ENCODE results near the gene DNER.
A peak's percentile ranks its signal among the peaks of the same experiment; 100 is the strongest.

DNER gene

GRCh38 chr2:229346816-229347540 is 367.4 kb downstream of the DNER start:
- Histone ChIP-seq H3K4me1 (no peaks in the 10 kb centered on the region), H3K27ac (no peak overlapping the region), H3K9ac (no peak overlapping the region), H3K9me3 (ENCODE audit: control insufficient read depth, low read length) (no peaks in the 10 kb centered on the region), H2AFZ (no peak overlapping the region), H3K4me3 (ENCODE audit: low read depth, low read length) (no peak overlapping the region), H3K79me2 (no peaks in the 10 kb centered on the region), H3K4me2 (ENCODE audit: low read length) (no peak overlapping the region), H3K27me3 (ENCODE audit: control insufficient read depth, insufficient read depth, low read length) (no peaks in the 10 kb centered on the region), H3K36me3 (ENCODE audit: control insufficient read depth, insufficient read depth, low read length) (no peaks in the 10 kb centered on the region)
- no peak for TF ChIP-seq CTCF (IDR thresholded peaks at IDR 0.05)

- Histone ChIP-seq H3K36me3 (ENCODE audit: control insufficient read depth, insufficient read depth, low read length) (no peaks in the 10 kb centered on the region), H3K4me3 (ENCODE audit: low read depth, low read length) (no peak overlapping the region), H3K9ac (no peak overlapping the region), H3K27ac (no peak overlapping the region), H3K27me3 (ENCODE audit: control insufficient read depth, insufficient read depth, low read length) (no peaks in the 10 kb centered on the region), H3K4me1 (no peaks in the 10 kb centered on the region), H3K4me2 (ENCODE audit: low read length) (no peak overlapping the region), H2AFZ (no peak overlapping the region), H3K9me3 (ENCODE audit: control insufficient read depth, low read length) (no peaks in the 10 kb centered on the region), H3K79me2 (no peaks in the 10 kb centered on the region)
- TF ChIP-seq CTCF (IDR thresholded peaks at IDR 0.05) = no peak
Measured at GRCh38 chr2:229344955-229345354, 369.4 kb downstream of the DNER start.

- H3K9me3 ChIP-seq (ENCODE audit: control insufficient read depth, low read length) = no peaks in the 10 kb centered on the region
- no peaks in the 10 kb centered on the region for H3K36me3 ChIP-seq (ENCODE audit: control insufficient read depth, insufficient read depth, low read length)
- H3K27me3 ChIP-seq (ENCODE audit: control insufficient read depth, insufficient read depth, low read length) = no peaks in the 10 kb centered on the region
- no peak overlapping the region for H3K27ac ChIP-seq
- H3K4me1 ChIP-seq = no peaks in the 10 kb centered on the region
- TF ChIP-seq CTCF (IDR thresholded peaks at IDR 0.05) = no peak
- H3K9ac ChIP-seq = no peak overlapping the region
- H3K4me2 ChIP-seq (ENCODE audit: low read length) = no peak overlapping the region
- no peaks in the 10 kb centered on the region for H3K79me2 ChIP-seq
- no peak overlapping the region for H2AFZ ChIP-seq
- no peak overlapping the region for H3K4me3 ChIP-seq (ENCODE audit: low read depth, low read length)
Measured at GRCh38 chr2:229344151-229344551, 370.2 kb downstream of the DNER start.

- no peak overlapping the region for H3K27ac ChIP-seq
- no peak overlapping the region for H3K9ac ChIP-seq
- no peaks in the 10 kb centered on the region for H3K36me3 ChIP-seq (ENCODE audit: control insufficient read depth, insufficient read depth, low read length)
- H3K79me2 ChIP-seq = no peaks in the 10 kb centered on the region
- no peak overlapping the region for H2AFZ ChIP-seq
- no peaks in the 10 kb centered on the region for H3K4me1 ChIP-seq
- no peak for TF ChIP-seq CTCF (IDR thresholded peaks at IDR 0.05)
- H3K27me3 ChIP-seq (ENCODE audit: control insufficient read depth, insufficient read depth, low read length) = no peaks in the 10 kb centered on the region
- no peaks in the 10 kb centered on the region for H3K9me3 ChIP-seq (ENCODE audit: control insufficient read depth, low read length)
- no peak overlapping the region for H3K4me2 ChIP-seq (ENCODE audit: low read length)
- H3K4me3 ChIP-seq (ENCODE audit: low read depth, low read length) = no peak overlapping the region
Measured at GRCh38 chr2:229343661-229344060, 370.7 kb downstream of the DNER start.

- Histone ChIP-seq H3K9me3 (ENCODE audit: control insufficient read depth, low read length) (no peaks in the 10 kb centered on the region), H3K9ac (no peak overlapping the region), H3K4me3 (ENCODE audit: low read depth, low read length) (no peak overlapping the region), H3K4me1 (no peaks in the 10 kb centered on the region), H3K27me3 (ENCODE audit: control insufficient read depth, insufficient read depth, low read length) (no peaks in the 10 kb centered on the region), H3K36me3 (ENCODE audit: control insufficient read depth, insufficient read depth, low read length) (no peaks in the 10 kb centered on the region), H3K79me2 (no peaks in the 10 kb centered on the region), H3K27ac (no peak overlapping the region), H2AFZ (no peak overlapping the region), H3K4me2 (ENCODE audit: low read length) (no peak overlapping the region)
- TF ChIP-seq CTCF (IDR thresholded peaks at IDR 0.05) = peak; percentile 25
Measured at GRCh38 chr2:229342376-229342775, 372.0 kb downstream of the DNER start.
